HEK293 (cell line): ENCODE results near the gene ABCC9.

Experiments
- CTCF ChIA-PET: fragments of 350-600 bp; formaldehyde crosslinking; extraction: SDS; loops from one replicate; lab custom pipeline; 2021; ENCODE audit warnings: antibody characterized with exemption; lab: Yijun Ruan, JAX
- POLR2A ChIA-PET: fragments of 300-600 bp; formaldehyde crosslinking; extraction: SDS; loops from one replicate; lab custom pipeline; 2020; ENCODE audit warnings: antibody characterized with exemption, inconsistent platforms; lab: Yijun Ruan, JAX
- H3K27ac ChIP-seq: fragments of 200-500 bp; sonication (Bioruptor generic); 2 replicates; pipeline ENCODE4 v1.5.1; 2014; ENCODE audit warnings: low read depth, low read length, control low read depth, inconsistent platforms; ENCODE audit errors: extremely low read depth
- H3K36me3 ChIP-seq, 2 experiments: fragments of 200-500 bp in 1 of 2; sonication (Bioruptor generic) in 1 of 2; 1 replicate in 1 of 2; 2 replicates in 1 of 2; pipeline ENCODE4 v1.5.1; 2014 to 2017; ENCODE audit warnings: inconsistent platforms in 2 of 2, low read length in 2 of 2; ENCODE audit not compliant: control insufficient read depth in 2 of 2, insufficient read depth in 1 of 2
- H3K4me1 ChIP-seq: fragments of 200-500 bp; sonication (Bioruptor generic); 2 replicates; pipeline ENCODE4 v1.5.1; 2014; ENCODE audit warnings: mild to moderate bottlenecking, low read length, inconsistent platforms; ENCODE audit not compliant: control insufficient read depth, insufficient read depth
- H3K4me3 ChIP-seq: 2 replicates; pipeline ENCODE4 v1.5.1; 2011; ENCODE audit warnings: low read depth, mild to moderate bottlenecking, control low read depth, low read length, moderate library complexity
- H3K9me3 ChIP-seq: fragments of 200-500 bp; sonication (Bioruptor generic); 2 replicates; pipeline ENCODE4 v1.5.1; 2014; ENCODE audit warnings: low read depth, low read length, inconsistent platforms; ENCODE audit not compliant: control insufficient read depth, insufficient read depth
- GLI2 ChIP-seq: fragments of 450-650 bp; formaldehyde crosslinking; IDR thresholded peaks from 2 replicates; pipeline ENCODE4; 2017; ENCODE audit warnings: missing biosample characterization, missing genetic modification characterization, low read depth, borderline replicate concordance
- KLF7 ChIP-seq: fragments of 450-650 bp; formaldehyde crosslinking; IDR thresholded peaks from 2 replicates; pipeline ENCODE4 v1.5.1; 2016; ENCODE audit warnings: missing biosample characterization, missing genetic modification characterization, borderline replicate concordance
- REST ChIP-seq: fragments of 450-650 bp; formaldehyde crosslinking; IDR thresholded peaks from 2 replicates; pipeline ENCODE4 v1.5.1; 2016; ENCODE audit warnings: missing biosample characterization, missing genetic modification characterization
- ZBTB11 ChIP-seq: fragments of 450-650 bp; formaldehyde crosslinking; conservative IDR thresholded peaks from 2 replicates; pipeline ENCODE4 v1.5.1; 2016; ENCODE audit warnings: low read depth, missing biosample characterization, missing genetic modification characterization
- ZBTB8A ChIP-seq: fragments of 450-650 bp; formaldehyde crosslinking; IDR thresholded peaks from 2 replicates; pipeline ENCODE4 v1.5.1; 2016; ENCODE audit warnings: missing biosample characterization, missing genetic modification characterization
- ZFP3 ChIP-seq: fragments of 450-650 bp; formaldehyde crosslinking; IDR thresholded peaks from 2 replicates; pipeline ENCODE4 v1.5.1; 2016; ENCODE audit warnings: low read depth, missing biosample characterization, missing genetic modification characterization
- ZNF18 ChIP-seq: fragments of 450-650 bp; formaldehyde crosslinking; IDR thresholded peaks from 2 replicates; pipeline ENCODE4 v1.5.1; 2016; ENCODE audit warnings: missing biosample characterization, missing genetic modification characterization
- ZNF23 ChIP-seq: fragments of 450-650 bp; formaldehyde crosslinking; IDR thresholded peaks from 2 replicates; pipeline ENCODE4 v1.5.1; 2016; ENCODE audit warnings: missing biosample characterization, missing genetic modification characterization, borderline replicate concordance
- ZNF239 ChIP-seq: fragments of 450-650 bp; formaldehyde crosslinking; IDR thresholded peaks from 2 replicates; pipeline ENCODE4 v1.5.1; 2016; ENCODE audit warnings: missing biosample characterization, missing genetic modification characterization
- ZNF416 ChIP-seq: fragments of 450-650 bp; formaldehyde crosslinking; IDR thresholded peaks from 2 replicates; pipeline ENCODE4 v1.5.1; 2016; ENCODE audit warnings: missing biosample characterization, missing genetic modification characterization
- ZNF514 ChIP-seq: fragments of 450-650 bp; formaldehyde crosslinking; IDR thresholded peaks from 2 replicates; pipeline ENCODE4 v1.5.1; 2016; ENCODE audit warnings: missing biosample characterization, missing genetic modification characterization
- ZNF621 ChIP-seq: fragments of 450-650 bp; formaldehyde crosslinking; IDR thresholded peaks from 2 replicates; pipeline ENCODE4 v1.5.1; 2017; ENCODE audit warnings: missing biosample characterization, missing genetic modification characterization
- ZNF701 ChIP-seq: fragments of 450-650 bp; formaldehyde crosslinking; IDR thresholded peaks from 2 replicates; pipeline ENCODE4 v1.5.1; 2016; ENCODE audit warnings: missing biosample characterization, missing genetic modification characterization
- ZSCAN16 ChIP-seq: fragments of 450-650 bp; formaldehyde crosslinking; IDR thresholded peaks from 2 replicates; pipeline ENCODE4 v1.5.1; 2016; ENCODE audit warnings: missing biosample characterization, missing genetic modification characterization
- TF ChIP-seq, protein P1 (sequence below): fragments of 450-650 bp; formaldehyde crosslinking; conservative IDR thresholded peaks from 2 replicates; pipeline ENCODE4 v1.5.1; 2016; ENCODE audit warnings: low read depth, missing biosample characterization, missing genetic modification characterization
- TF ChIP-seq, protein P2 (sequence below): fragments of 450-650 bp; formaldehyde crosslinking; IDR thresholded peaks from 2 replicates; pipeline ENCODE4 v1.5.1; 2016; ENCODE audit warnings: missing biosample characterization, missing genetic modification characterization
- TF ChIP-seq, protein P3 (sequence below): fragments of 450-650 bp; formaldehyde crosslinking; IDR thresholded peaks from 2 replicates; pipeline ENCODE4 v1.5.1; 2017; ENCODE audit warnings: missing biosample characterization, missing genetic modification characterization
- TF ChIP-seq, protein P4 (sequence below): IDR thresholded peaks from 2 replicates; pipeline ENCODE4 v1.6.1; 2011; ENCODE audit warnings: mild to moderate bottlenecking, low read depth, low read length, borderline replicate concordance

The ABCC9 gene

DNA sequence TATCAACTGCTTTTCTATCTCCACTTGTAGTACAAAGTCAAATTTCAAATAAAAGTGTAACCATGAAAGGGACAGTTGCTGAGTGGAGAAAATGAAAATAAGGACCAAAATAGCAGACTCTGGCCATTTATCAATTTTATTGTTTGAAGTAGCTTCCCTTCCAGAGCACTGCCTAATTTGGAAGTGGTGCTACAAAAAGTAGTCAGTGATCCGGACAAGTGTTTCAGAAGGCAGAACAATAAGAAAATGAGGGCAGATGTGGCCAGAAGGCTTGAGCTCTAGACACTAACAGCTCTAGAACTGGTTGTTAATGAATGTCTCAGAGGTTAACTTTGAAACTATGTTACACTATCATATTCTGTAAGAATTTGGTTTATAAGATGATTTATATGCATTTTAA, 48.9 kb downstream of the ABCC9 start:
- ChIA-PET CTCF (no interaction called here), POLR2A (no interaction called here)
- Histone ChIP-seq H3K9me3 (no peaks in the 10 kb centered on the region), H3K4me3 (no peak overlapping the region), H3K4me1 (no peaks in the 10 kb centered on the region), H3K27ac (no peak overlapping the region), H3K36me3 (no peaks in the 10 kb centered on the region)
- TF ChIP-seq ZNF621 (no peak), ZNF239 (tag by site-specific recombination) (no peak), ZNF416 (tag by site-specific recombination) (no peak), GLI2 (no peak), KLF7 (tag by site-specific recombination) (no peak), ZNF18 (no peak), ZNF23 (tag by site-specific recombination) (no peak), ZSCAN16 (no peak)
- TF ChIP-seq, protein P1, sequence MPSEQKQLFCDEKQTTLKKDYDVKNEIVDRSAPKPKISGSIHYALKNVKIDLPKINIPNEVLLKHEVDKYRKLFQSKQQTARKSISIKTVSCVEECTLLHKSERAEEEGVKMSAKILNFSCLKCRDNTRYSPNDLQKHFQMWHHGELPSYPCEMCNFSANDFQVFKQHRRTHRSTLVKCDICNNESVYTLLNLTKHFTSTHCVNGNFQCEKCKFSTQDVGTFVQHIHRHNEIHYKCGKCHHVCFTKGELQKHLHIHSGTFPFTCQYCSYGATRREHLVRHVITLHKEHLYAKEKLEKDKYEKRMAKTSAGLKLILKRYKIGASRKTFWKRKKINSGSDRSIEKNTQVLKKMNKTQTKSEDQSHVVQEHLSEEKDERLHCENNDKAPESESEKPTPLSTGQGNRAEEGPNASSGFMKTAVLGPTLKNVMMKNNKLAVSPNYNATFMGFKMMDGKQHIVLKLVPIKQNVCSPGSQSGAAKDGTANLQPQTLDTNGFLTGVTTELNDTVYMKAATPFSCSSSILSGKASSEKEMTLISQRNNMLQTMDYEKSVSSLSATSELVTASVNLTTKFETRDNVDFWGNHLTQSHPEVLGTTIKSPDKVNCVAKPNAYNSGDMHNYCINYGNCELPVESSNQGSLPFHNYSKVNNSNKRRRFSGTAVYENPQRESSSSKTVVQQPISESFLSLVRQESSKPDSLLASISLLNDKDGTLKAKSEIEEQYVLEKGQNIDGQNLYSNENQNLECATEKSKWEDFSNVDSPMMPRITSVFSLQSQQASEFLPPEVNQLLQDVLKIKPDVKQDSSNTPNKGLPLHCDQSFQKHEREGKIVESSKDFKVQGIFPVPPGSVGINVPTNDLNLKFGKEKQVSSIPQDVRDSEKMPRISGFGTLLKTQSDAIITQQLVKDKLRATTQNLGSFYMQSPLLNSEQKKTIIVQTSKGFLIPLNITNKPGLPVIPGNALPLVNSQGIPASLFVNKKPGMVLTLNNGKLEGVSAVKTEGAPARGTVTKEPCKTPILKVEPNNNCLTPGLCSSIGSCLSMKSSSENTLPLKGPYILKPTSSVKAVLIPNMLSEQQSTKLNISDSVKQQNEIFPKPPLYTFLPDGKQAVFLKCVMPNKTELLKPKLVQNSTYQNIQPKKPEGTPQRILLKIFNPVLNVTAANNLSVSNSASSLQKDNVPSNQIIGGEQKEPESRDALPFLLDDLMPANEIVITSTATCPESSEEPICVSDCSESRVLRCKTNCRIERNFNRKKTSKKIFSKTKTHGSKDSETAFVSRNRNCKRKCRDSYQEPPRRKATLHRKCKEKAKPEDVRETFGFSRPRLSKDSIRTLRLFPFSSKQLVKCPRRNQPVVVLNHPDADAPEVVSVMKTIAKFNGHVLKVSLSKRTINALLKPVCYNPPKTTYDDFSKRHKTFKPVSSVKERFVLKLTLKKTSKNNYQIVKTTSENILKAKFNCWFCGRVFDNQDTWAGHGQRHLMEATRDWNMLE = no peak
- TF ChIP-seq, protein P2, sequence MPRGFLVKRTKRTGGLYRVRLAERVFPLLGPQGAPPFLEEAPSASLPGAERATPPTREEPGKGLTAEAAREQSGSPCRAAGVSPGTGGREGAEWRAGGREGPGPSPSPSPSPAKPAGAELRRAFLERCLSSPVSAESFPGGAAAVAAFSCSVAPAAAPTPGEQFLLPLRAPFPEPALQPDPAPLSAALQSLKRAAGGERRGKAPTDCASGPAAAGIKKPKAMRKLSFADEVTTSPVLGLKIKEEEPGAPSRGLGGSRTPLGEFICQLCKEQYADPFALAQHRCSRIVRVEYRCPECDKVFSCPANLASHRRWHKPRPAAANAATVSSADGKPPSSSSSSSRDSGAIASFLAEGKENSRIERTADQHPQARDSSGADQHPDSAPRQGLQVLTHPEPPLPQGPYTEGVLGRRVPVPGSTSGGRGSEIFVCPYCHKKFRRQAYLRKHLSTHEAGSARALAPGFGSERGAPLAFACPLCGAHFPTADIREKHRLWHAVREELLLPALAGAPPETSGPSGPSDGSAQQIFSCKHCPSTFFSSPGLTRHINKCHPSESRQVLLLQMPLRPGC (tag by site-specific recombination) = no peak

- H3K4me1 ChIP-seq = no peaks in the 10 kb centered on the region
- H3K4me3 ChIP-seq = no peak overlapping the region
- no peaks in the 10 kb centered on the region for H3K9me3 ChIP-seq
- H3K36me3 ChIP-seq = no peaks in the 10 kb centered on the region
- CTCF ChIA-PET = no interaction called here
- POLR2A ChIA-PET = no interaction called here
- H3K27ac ChIP-seq = no peak overlapping the region
- TF ChIP-seq, protein P3, sequence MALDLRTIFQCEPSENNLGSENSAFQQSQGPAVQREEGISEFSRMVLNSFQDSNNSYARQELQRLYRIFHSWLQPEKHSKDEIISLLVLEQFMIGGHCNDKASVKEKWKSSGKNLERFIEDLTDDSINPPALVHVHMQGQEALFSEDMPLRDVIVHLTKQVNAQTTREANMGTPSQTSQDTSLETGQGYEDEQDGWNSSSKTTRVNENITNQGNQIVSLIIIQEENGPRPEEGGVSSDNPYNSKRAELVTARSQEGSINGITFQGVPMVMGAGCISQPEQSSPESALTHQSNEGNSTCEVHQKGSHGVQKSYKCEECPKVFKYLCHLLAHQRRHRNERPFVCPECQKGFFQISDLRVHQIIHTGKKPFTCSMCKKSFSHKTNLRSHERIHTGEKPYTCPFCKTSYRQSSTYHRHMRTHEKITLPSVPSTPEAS (tag by site-specific recombination) = no peak
- TF ChIP-seq, protein P4, sequence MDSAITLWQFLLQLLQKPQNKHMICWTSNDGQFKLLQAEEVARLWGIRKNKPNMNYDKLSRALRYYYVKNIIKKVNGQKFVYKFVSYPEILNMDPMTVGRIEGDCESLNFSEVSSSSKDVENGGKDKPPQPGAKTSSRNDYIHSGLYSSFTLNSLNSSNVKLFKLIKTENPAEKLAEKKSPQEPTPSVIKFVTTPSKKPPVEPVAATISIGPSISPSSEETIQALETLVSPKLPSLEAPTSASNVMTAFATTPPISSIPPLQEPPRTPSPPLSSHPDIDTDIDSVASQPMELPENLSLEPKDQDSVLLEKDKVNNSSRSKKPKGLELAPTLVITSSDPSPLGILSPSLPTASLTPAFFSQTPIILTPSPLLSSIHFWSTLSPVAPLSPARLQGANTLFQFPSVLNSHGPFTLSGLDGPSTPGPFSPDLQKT = no peak
- TF ChIP-seq REST (no peak), ZBTB8A (tag by site-specific recombination) (no peak), ZNF701 (tag by site-specific recombination) (no peak), ZBTB11 (tag by site-specific recombination) (no peak), ZNF514 (tag by site-specific recombination) (no peak), ZFP3 (tag by site-specific recombination) (no peak)
These were observed 49.4 kb downstream of the ABCC9 start for GRCh38 chr12:21891751-21892217.
